Melanocyte of skin (primary cell): ENCODE results near the gene PTPRO. TPM values are rescaled to one million over a fixed set of nuclear protein-coding genes. Genes with fewer than 3 reads are reported as not detected.

ENCODE experiments used
- total RNA-seq, 2 donors: library from RNA; depleted of rRNA; stranded (reverse); fragments of >200 nt; gene quantifications; 2 replicates each; pipeline ENCODE4 v1.2.3, GENCODE V29; 2012

PTPRO gene
- total RNA-seq: not detected

GRCh38 chr12:15322164-15323061 lies at the start of gene PTPRO:
Gene PTPRO (plus strand): TSS chr12:15322508.

Other genes with a start within 250 kb of the PTPRO start
- gene RERG, start 101.1 kb upstream of the PTPRO start, total RNA-seq: not detected